Osteoblast (primary cell): ENCODE data around the gene SYT12. TPM values are rescaled to one million over a fixed set of nuclear protein-coding genes. Genes with fewer than 3 reads are reported as not detected.
A peak's percentile ranks its signal among the peaks of the same experiment; 100 is the strongest.

ENCODE experiments used
- DNase-seq: peaks from one replicate; pipeline ENCODE4 v3.0.0; 2011; ENCODE audit warnings: low spot score, mixed read lengths; ENCODE audit not compliant: insufficient read length; ENCODE audit errors: missing footprints
- H2AFZ ChIP-seq: 2 replicates; pipeline ENCODE4 v1.6.0; 2011; ENCODE audit warnings: mild to moderate bottlenecking, low read length
- H3K27ac ChIP-seq: 2 replicates; pipeline ENCODE4 v1.5.1; 2011; ENCODE audit warnings: mild to moderate bottlenecking, low read depth, low read length, moderate library complexity
- H3K27me3 ChIP-seq: 2 replicates; pipeline ENCODE4 v1.6.0; 2012; ENCODE audit warnings: mild to moderate bottlenecking, control low read depth, inconsistent platforms, low read length, moderate library complexity; ENCODE audit not compliant: insufficient read depth
- H3K36me3 ChIP-seq: 2 replicates; pipeline ENCODE4 v1.5.1; 2011; ENCODE audit warnings: mild to moderate bottlenecking, low read length, control low read depth, moderate library complexity; ENCODE audit not compliant: insufficient read depth
- H3K4me1 ChIP-seq: 2 replicates; pipeline ENCODE4 v1.5.1; 2011; ENCODE audit warnings: mild to moderate bottlenecking, low read length, control low read depth, moderate library complexity; ENCODE audit not compliant: insufficient read depth
- H3K4me2 ChIP-seq: 2 replicates; pipeline ENCODE4 v1.6.0; 2011; ENCODE audit warnings: mild to moderate bottlenecking, low read length; ENCODE audit not compliant: insufficient read depth
- H3K4me3 ChIP-seq: fragments of 200-600 bp; sonication (generic); 3 replicates; pipeline ENCODE4 v1.5.1; 2012; ENCODE audit warnings: mild to moderate bottlenecking, low read length, inconsistent platforms; ENCODE audit not compliant: insufficient read depth
- H3K79me2 ChIP-seq: 2 replicates; pipeline ENCODE4 v1.6.0; 2012; ENCODE audit warnings: mild to moderate bottlenecking, low read length, control low read depth, inconsistent platforms; ENCODE audit not compliant: insufficient read depth
- H3K9me3 ChIP-seq: 2 replicates; pipeline ENCODE4 v1.5.1; 2011; ENCODE audit warnings: low read depth, low read length, control low read depth
- H4K20me1 ChIP-seq: 2 replicates; pipeline ENCODE4 v1.6.0; 2012; ENCODE audit warnings: mild to moderate bottlenecking, low read length, control low read depth; ENCODE audit not compliant: insufficient read depth
- total RNA-seq: library from RNA; depleted of rRNA; stranded (reverse); fragments of >200 nt; gene quantifications from 2 replicates; pipeline ENCODE4 v1.2.3, GENCODE V29; 2012
- TF ChIP-seq, protein P1 (sequence below): IDR thresholded peaks from 2 replicates; pipeline ENCODE4 v1.5.1; 2011; ENCODE audit warnings: mild to moderate bottlenecking, low read depth, low read length, moderate library complexity; ENCODE audit errors: extremely low read depth

Gene SYT12
- total RNA-seq, 1 donor, result 4.0 TPM

GRCh38 chr11:67043572-67044349, 20.8 kb downstream of the SYT12 start:
- Histone ChIP-seq H2AFZ (no peak overlapping the region), H3K27ac (peak overlapping the region; percentile 51), H3K36me3 (peaks cover 4% of the 10 kb centered on the region), H3K9me3 (no peaks in the 10 kb centered on the region), H4K20me1 (peaks cover 2% of the 10 kb centered on the region), H3K4me1 (peaks cover 26% of the 10 kb centered on the region), H3K4me2 (peak overlapping the region; percentile 21), H3K4me3 (no peak overlapping the region), H3K79me2 (no peaks in the 10 kb centered on the region), H3K27me3 (no peaks in the 10 kb centered on the region)
- peak; percentile 63 for DNase-seq
- TF ChIP-seq, protein P1, sequence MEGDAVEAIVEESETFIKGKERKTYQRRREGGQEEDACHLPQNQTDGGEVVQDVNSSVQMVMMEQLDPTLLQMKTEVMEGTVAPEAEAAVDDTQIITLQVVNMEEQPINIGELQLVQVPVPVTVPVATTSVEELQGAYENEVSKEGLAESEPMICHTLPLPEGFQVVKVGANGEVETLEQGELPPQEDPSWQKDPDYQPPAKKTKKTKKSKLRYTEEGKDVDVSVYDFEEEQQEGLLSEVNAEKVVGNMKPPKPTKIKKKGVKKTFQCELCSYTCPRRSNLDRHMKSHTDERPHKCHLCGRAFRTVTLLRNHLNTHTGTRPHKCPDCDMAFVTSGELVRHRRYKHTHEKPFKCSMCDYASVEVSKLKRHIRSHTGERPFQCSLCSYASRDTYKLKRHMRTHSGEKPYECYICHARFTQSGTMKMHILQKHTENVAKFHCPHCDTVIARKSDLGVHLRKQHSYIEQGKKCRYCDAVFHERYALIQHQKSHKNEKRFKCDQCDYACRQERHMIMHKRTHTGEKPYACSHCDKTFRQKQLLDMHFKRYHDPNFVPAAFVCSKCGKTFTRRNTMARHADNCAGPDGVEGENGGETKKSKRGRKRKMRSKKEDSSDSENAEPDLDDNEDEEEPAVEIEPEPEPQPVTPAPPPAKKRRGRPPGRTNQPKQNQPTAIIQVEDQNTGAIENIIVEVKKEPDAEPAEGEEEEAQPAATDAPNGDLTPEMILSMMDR, result no peak

DNA sequence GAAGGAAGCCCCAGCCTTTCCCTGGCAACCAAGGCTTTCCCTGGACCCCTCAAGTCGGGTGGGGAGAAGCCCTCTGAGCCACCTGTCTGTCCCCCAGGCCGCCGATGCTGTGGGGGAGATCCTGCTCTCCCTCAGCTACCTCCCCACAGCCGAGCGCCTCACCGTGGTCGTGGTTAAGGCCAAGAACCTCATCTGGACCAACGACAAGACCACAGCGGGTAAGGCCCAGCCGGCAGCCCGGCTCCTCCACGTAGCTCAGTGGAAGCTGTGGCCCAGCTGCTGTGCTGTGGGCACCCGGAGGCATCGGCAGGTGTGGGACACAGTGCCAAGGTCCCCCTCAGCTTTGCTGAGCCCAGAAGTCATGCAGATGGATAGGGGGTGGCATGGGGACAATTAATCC, 21.6 kb downstream of the SYT12 start:
- no peaks in the 10 kb centered on the region for H3K27me3 ChIP-seq
- no peaks in the 10 kb centered on the region for H3K79me2 ChIP-seq
- H4K20me1 ChIP-seq, result peaks cover 2% of the 10 kb centered on the region
- H3K36me3 ChIP-seq, result peaks cover 4% of the 10 kb centered on the region
- H2AFZ ChIP-seq, result no peak overlapping the region
- TF ChIP-seq, protein P1, result no peak
- no peaks in the 10 kb centered on the region for H3K9me3 ChIP-seq
- no peak overlapping the region for H3K4me2 ChIP-seq
- peak; percentile 64 for DNase-seq
- H3K4me3 ChIP-seq, result no peak overlapping the region
- H3K27ac ChIP-seq, result peak overlapping the region; percentile 51
- peaks cover 26% of the 10 kb centered on the region for H3K4me1 ChIP-seq

DNA sequence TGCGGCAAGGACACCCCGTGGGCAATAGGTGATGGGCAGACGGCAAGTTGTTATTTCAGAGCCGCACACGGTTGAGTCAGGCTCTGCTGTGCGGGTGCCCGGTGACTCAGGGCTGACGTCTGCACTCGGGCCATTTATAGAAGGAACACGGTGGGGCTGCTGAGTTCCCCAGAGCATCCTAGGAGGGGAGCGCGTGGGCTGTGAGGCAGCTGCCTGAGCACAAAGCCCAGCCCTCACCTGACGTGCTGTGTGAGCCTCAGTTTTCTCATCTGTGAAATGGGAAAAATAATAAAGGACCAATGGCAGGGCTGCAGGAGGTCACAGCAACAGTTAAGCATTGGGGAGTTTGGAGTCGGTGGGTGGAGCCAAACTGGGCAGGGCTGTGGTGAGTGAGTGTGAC, 22.4 kb downstream of the SYT12 start:
- H3K4me2 ChIP-seq, result no peak overlapping the region
- peaks cover 4% of the 10 kb centered on the region for H3K36me3 ChIP-seq
- no peak overlapping the region for H3K4me3 ChIP-seq
- no peaks in the 10 kb centered on the region for H3K9me3 ChIP-seq
- no peaks in the 10 kb centered on the region for H3K79me2 ChIP-seq
- peaks cover 2% of the 10 kb centered on the region for H4K20me1 ChIP-seq
- no peak overlapping the region for H2AFZ ChIP-seq
- H3K27me3 ChIP-seq, result no peaks in the 10 kb centered on the region
- peaks cover 26% of the 10 kb centered on the region for H3K4me1 ChIP-seq
- DNase-seq, result peak; percentile 99
- H3K27ac ChIP-seq, result no peak overlapping the region
- TF ChIP-seq, protein P1, result peak; percentile 15

GRCh38 chr11:67048515-67049130, 25.7 kb downstream of the SYT12 start:
- Histone ChIP-seq H3K4me1 (peaks cover 15% of the 10 kb centered on the region), H2AFZ (no peak overlapping the region), H3K4me2 (no peak overlapping the region), H3K4me3 (no peak overlapping the region), H3K36me3 (peaks cover 4% of the 10 kb centered on the region), H3K27me3 (no peaks in the 10 kb centered on the region), H3K79me2 (no peaks in the 10 kb centered on the region), H4K20me1 (peaks cover 2% of the 10 kb centered on the region), H3K9me3 (no peaks in the 10 kb centered on the region), H3K27ac (no peak overlapping the region)
- peak; percentile 53 for DNase-seq
- TF ChIP-seq, protein P1, result no peak
